ENCODE results near the gene LGR6.
A peak's percentile ranks its signal among the peaks of the same experiment; 100 is the strongest.
"Not testable (repeated sequence)": the region's sequence is repeated elsewhere in the genome, so short reads cannot be mapped to it uniquely, and the experiment has no call there.

LGR6 gene

GRCh38 chr1:202221911-202222909 is 28.6 kb downstream of the LGR6 start:
- DNase-seq = no peak

- no peak for DNase-seq
Observed at GRCh38 chr1:202223121-202223860, 29.7 kb downstream of the LGR6 start.

- DNase-seq = no peak
Observed at GRCh38 chr1:202224453-202224852, 30.9 kb downstream of the LGR6 start.

GRCh38 chr1:202225131-202225530 is 31.5 kb downstream of the LGR6 start:
- DNase-seq = no peak

GRCh38 chr1:202227053-202227672 is 33.6 kb downstream of the LGR6 start:
- no peak for DNase-seq

- no peak for DNase-seq
Observed at GRCh38 chr1:202227997-202228401, 34.4 kb downstream of the LGR6 start.

GRCh38 chr1:202228484-202229122 is 35.0 kb downstream of the LGR6 start:
- DNase-seq = no peak

GRCh38 chr1:202229376-202229775 is 35.8 kb downstream of the LGR6 start:
- DNase-seq = no peak

- DNase-seq = no peak
Observed at GRCh38 chr1:202230061-202230938, 36.7 kb downstream of the LGR6 start.

- no peak for DNase-seq
Observed at GRCh38 chr1:202230939-202231645, 37.5 kb downstream of the LGR6 start.

GRCh38 chr1:202233171-202233570 is 39.6 kb downstream of the LGR6 start:
- no peak for DNase-seq

GRCh38 chr1:202233804-202234203 is 40.2 kb downstream of the LGR6 start:
- DNase-seq = no peak

GRCh38 chr1:202234331-202235002 is 40.9 kb downstream of the LGR6 start:
- DNase-seq = no peak

GRCh38 chr1:202235003-202235660 is 41.5 kb downstream of the LGR6 start:
- no peak for DNase-seq

GRCh38 chr1:202235856-202236837 is 42.5 kb downstream of the LGR6 start:
- DNase-seq = peak; percentile 57

- DNase-seq = no peak
Observed at GRCh38 chr1:202237052-202237451, 43.5 kb downstream of the LGR6 start.

GRCh38 chr1:202238914-202239313 is 45.3 kb downstream of the LGR6 start:
- no peak for DNase-seq

GRCh38 chr1:202240226-202240625 is 46.6 kb downstream of the LGR6 start:
- not testable (repeated sequence) for DNase-seq

- DNase-seq = no peak
Observed at GRCh38 chr1:202240956-202241355, 47.4 kb downstream of the LGR6 start.
